Ishikawa (cell line): Measurements from ENCODE around the gene ZNHIT1.

ENCODE experiments used
- CEBPB ChIP-seq: IDR thresholded peaks from 2 replicates; pipeline ENCODE4 v1.6.1; 2012
- EP300 ChIP-seq: IDR thresholded peaks from 2 replicates; pipeline ENCODE4 v1.6.1; 2012; ENCODE audit warnings: borderline replicate concordance
- MAX ChIP-seq: IDR thresholded peaks from 2 replicates; pipeline ENCODE4 v1.6.1; 2012
- RAD21 ChIP-seq: IDR thresholded peaks from 2 replicates; pipeline ENCODE4 v1.6.1; 2012; ENCODE audit warnings: low read depth
- REST ChIP-seq: IDR thresholded peaks from 2 replicates; pipeline ENCODE4 v1.6.1; 2012; ENCODE audit warnings: low read depth, mild to moderate bottlenecking
- YY1 ChIP-seq: IDR thresholded peaks from 2 replicates; pipeline ENCODE4 v1.6.1; 2012; ENCODE audit warnings: low read depth

- TF ChIP-seq YY1 (no peak), CEBPB (no peak), REST (no peak), RAD21 (no peak), MAX (no peak), EP300 (no peak)
These were observed 19.5 kb downstream of the ZNHIT1 start, which contains the start of gene CLDN15 for GRCh38 chr7:101237206-101238067.
